Measurements from ENCODE around the gene ATP8B1.

The ATP8B1 gene

DNA sequence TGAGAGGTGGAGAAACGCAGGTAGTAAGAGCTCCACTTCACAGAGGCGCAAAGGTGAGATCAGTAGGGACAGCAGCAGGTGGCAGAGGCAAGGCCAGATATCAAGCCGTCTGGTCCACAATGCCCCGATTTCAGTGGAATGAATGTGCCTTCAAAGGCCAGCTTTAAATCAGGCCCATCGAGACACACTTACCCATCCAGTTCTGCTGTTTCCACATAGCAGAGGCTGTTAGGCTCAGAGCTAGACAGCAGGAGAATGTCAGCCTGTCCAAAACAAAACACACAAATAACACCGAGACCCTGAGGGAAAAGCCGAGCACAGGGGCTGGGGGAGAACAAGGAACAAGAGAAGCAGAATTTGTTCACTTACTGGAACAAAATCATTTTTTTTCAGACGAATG, 105.7 kb downstream of the ATP8B1 start:
- Histone ChIP-seq H3K9me3 (ENCODE audit: insufficient read depth, low read depth, low read length) (no peaks in the 10 kb centered on the region), H3K4me3 (ENCODE audit: low read length, poor library complexity, severe bottlenecking) (no peak overlapping the region), H3K4me1 (ENCODE audit: insufficient read depth, low read length, poor library complexity, severe bottlenecking) (no peaks in the 10 kb centered on the region), H3K9me2 (replicated peaks; ENCODE audit: low read depth, low read length) (no peaks in the 10 kb centered on the region), H3K27me3 (ENCODE audit: insufficient read depth, low read length, poor library complexity, severe bottlenecking) (no peaks in the 10 kb centered on the region), H3K9ac (ENCODE audit: low read depth, low read length, poor library complexity, severe bottlenecking) (no peak overlapping the region), H3K79me2 (ENCODE audit: insufficient read depth, low read length) (no peaks in the 10 kb centered on the region), H3F3A (ENCODE audit: low read depth) (no peaks in the 10 kb centered on the region), H4K20me1 (ENCODE audit: insufficient read depth, low read length, poor library complexity, severe bottlenecking) (no peaks in the 10 kb centered on the region), H3K36me3 (ENCODE audit: insufficient read depth, low read length) (no peaks in the 10 kb centered on the region), H3K4me2 (ENCODE audit: low read depth, low read length, poor library complexity, severe bottlenecking) (no peak overlapping the region), H2AFZ (ENCODE audit: low read length) (no peak overlapping the region)
- TF ChIP-seq EZH2phosphoT487 (IDR thresholded peaks at IDR 0.05; ENCODE audit: borderline replicate concordance) (no peak), CTCF (conservative IDR thresholded peaks at IDR 0.05; ENCODE audit: low read length) (no peak)

- H3K36me3 ChIP-seq (ENCODE audit: insufficient read depth, low read length), result no peaks in the 10 kb centered on the region
- no peaks in the 10 kb centered on the region for H3K27me3 ChIP-seq (ENCODE audit: insufficient read depth, low read length, poor library complexity, severe bottlenecking)
- no peak overlapping the region for H3K4me3 ChIP-seq (ENCODE audit: low read length, poor library complexity, severe bottlenecking)
- no peaks in the 10 kb centered on the region for H3K4me1 ChIP-seq (ENCODE audit: insufficient read depth, low read length, poor library complexity, severe bottlenecking)
- no peak overlapping the region for H3K9ac ChIP-seq (ENCODE audit: low read depth, low read length, poor library complexity, severe bottlenecking)
- TF ChIP-seq CTCF (conservative IDR thresholded peaks at IDR 0.05; ENCODE audit: low read length), result no peak
- TF ChIP-seq EZH2phosphoT487 (IDR thresholded peaks at IDR 0.05; ENCODE audit: borderline replicate concordance), result no peak
- no peaks in the 10 kb centered on the region for H3K9me3 ChIP-seq (ENCODE audit: insufficient read depth, low read depth, low read length)
- no peaks in the 10 kb centered on the region for H3K79me2 ChIP-seq (ENCODE audit: insufficient read depth, low read length)
- H3K9me2 ChIP-seq (replicated peaks; ENCODE audit: low read depth, low read length), result no peaks in the 10 kb centered on the region
- H3F3A ChIP-seq (ENCODE audit: low read depth), result no peaks in the 10 kb centered on the region
- H3K4me2 ChIP-seq (ENCODE audit: low read depth, low read length, poor library complexity, severe bottlenecking), result no peak overlapping the region
- H4K20me1 ChIP-seq (ENCODE audit: insufficient read depth, low read length, poor library complexity, severe bottlenecking), result no peaks in the 10 kb centered on the region
- no peak overlapping the region for H2AFZ ChIP-seq (ENCODE audit: low read length)
Observed at GRCh38 chr18:57696271-57696670, 106.8 kb downstream of the ATP8B1 start.

DNA sequence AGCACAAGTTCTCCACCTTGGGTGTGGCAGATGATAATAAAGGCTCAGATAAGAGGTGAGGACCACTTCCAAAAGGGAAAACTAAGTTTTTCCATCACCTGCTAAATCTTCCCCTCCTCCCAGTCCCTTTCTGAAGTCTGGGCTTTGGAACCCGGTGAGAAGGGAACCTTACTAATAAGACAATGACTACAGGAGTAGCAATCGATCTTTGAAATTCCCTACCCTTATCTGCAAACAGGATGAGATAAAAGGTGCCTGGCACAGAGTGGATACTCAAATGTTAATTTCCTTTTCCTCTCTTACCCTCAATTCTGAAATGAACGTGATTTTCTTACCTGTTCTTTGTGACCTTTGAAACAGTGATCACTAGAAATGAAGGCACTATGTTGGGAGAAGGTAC, 111.8 kb downstream of the ATP8B1 start:
- Histone ChIP-seq H3K4me2 (ENCODE audit: low read depth, low read length, poor library complexity, severe bottlenecking) (no peak overlapping the region), H4K20me1 (ENCODE audit: insufficient read depth, low read length, poor library complexity, severe bottlenecking) (no peaks in the 10 kb centered on the region), H3K36me3 (ENCODE audit: insufficient read depth, low read length) (no peaks in the 10 kb centered on the region), H3K27me3 (ENCODE audit: insufficient read depth, low read length, poor library complexity, severe bottlenecking) (no peaks in the 10 kb centered on the region), H3K9me3 (ENCODE audit: insufficient read depth, low read depth, low read length) (no peaks in the 10 kb centered on the region), H3K79me2 (ENCODE audit: insufficient read depth, low read length) (no peaks in the 10 kb centered on the region), H3K4me3 (ENCODE audit: low read length, poor library complexity, severe bottlenecking) (no peak overlapping the region), H3K4me1 (ENCODE audit: insufficient read depth, low read length, poor library complexity, severe bottlenecking) (no peaks in the 10 kb centered on the region), H2AFZ (ENCODE audit: low read length) (no peak overlapping the region), H3K9ac (ENCODE audit: low read depth, low read length, poor library complexity, severe bottlenecking) (no peak overlapping the region), H3K9me2 (replicated peaks; ENCODE audit: low read depth, low read length) (no peaks in the 10 kb centered on the region), H3F3A (ENCODE audit: low read depth) (no peaks in the 10 kb centered on the region)
- TF ChIP-seq EZH2phosphoT487 (IDR thresholded peaks at IDR 0.05; ENCODE audit: borderline replicate concordance) (no peak), CTCF (conservative IDR thresholded peaks at IDR 0.05; ENCODE audit: low read length) (no peak)

Measured in Loucy (cell line).